LNCAP (cell line): ENCODE measurements around the gene CAPN3.

Source experiments
- CTCF ChIP-seq: fragments of 450-650 bp; IDR thresholded peaks from 2 replicates; pipeline ENCODE4 v1.5.1; 2017; ENCODE audit warnings: mild to moderate bottlenecking

CAPN3 gene

GRCh38 chr15:42449770-42450424, 90.6 kb downstream of the CAPN3 start:
- no peak for TF ChIP-seq CTCF

DNA sequence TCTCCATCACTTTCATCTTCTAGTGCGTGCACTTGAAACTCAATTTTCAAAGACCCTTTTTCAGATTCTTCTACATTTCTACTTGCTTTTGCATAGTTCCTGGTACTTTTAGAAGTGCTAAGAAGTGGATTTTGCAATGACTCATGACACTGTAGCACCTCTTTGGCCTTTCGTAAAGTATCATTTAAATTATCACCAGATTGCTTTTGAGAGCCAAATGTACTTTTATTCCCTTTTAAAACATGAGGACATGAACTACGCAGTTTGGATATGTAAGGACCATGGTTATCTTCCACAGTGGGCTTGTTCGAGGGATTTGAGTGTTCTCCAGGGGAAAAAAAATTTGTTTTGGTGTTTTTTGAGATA, 91.1 kb downstream of the CAPN3 start:
- no peak for TF ChIP-seq CTCF

- TF ChIP-seq CTCF: no peak
These were observed 94.5 kb downstream of the CAPN3 start for GRCh38 chr15:42453826-42454225.

DNA sequence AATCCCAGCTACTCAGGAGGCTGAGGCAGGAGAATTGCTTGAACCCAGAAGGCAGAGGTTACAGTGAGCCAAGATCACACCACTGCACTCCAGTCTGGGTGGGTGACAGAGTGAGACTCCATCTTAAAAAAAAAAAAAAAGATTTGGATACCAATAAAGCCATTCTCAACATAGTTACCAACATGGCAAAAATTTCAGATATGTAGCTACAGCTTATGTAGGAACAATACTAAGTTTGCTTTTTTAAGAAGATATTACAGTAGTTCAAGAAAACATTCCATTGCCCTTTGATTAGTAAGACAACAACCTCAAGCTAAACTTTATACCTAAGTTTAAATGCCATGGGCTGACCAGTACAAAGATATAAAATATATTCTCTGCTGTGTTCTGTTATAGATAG, 97.2 kb downstream of the CAPN3 start:
- no peak for TF ChIP-seq CTCF

GRCh38 chr15:42456971-42457370, 97.7 kb downstream of the CAPN3 start:
- no peak for TF ChIP-seq CTCF

DNA sequence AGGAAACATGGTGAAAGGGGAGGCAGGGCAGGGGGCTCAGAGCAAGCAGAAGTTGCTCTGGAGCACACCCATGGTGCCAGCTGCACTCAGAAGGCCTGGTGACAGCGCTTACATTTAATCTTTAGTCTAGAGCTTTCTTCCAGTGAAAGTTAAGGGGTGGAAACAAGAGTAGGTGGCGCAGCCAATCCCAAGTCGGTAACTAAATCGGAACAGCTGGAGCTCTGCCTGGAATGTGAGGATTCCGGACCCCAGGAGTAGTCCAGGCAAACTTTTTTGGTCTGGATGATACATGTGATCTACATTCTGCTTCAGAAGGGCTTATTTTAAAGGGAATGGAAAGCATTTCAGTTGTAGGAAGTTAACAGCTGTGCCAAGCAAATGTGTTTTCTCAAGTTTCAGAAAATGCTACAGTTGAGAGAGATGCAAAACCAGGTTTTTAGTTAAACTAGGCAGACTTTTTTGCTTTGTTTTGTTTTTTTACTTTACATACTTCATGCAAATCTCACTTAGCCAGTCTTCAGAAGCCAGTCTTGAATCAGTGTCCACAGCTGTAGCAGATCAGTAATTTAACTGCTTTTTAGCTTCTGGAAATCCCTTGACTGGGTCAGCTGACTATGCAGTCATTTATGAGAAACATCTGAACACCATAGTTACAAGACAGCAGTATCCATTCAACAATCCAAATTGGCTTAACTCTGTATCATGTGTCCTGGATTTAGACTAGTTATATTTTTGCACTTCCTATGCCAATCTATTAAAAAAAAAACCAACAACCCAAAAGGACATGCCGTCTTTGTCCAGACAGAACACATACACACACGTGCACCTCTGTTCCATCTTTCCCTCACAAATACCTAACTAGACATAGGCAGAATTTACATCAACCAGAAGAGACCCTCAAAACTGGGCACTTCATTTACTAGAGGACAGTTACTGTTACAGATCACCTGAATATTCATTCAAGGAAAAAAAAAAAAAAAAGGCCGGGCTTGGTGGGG, 98.4 kb downstream of the CAPN3 start:
- TF ChIP-seq CTCF: no peak

GRCh38 chr15:42461261-42461660, 102.0 kb downstream of the CAPN3 start:
- no peak for TF ChIP-seq CTCF
